GM12878 (cell line): Measurements from ENCODE around the gene MAPKAPK2. TPM values are rescaled to one million over a fixed set of nuclear protein-coding genes. Genes with fewer than 3 reads are reported as not detected.

Experiments used
- ATF7 ChIP-seq: fragments of 450-650 bp; IDR thresholded peaks from 2 replicates; pipeline ENCODE4 v1.6.1; 2016; ENCODE audit warnings: low read depth, mild to moderate bottlenecking
- CHD1 ChIP-seq: IDR thresholded peaks from 2 replicates; pipeline ENCODE4 v1.6.1; 2012; ENCODE audit warnings: low read depth, low read length, improper control_type of control experiment
- HDAC6 ChIP-seq: fragments of 200-600 bp; sonication (generic); IDR thresholded peaks from one replicate; pipeline ENCODE4 v1.8.0; 2017; ENCODE audit warnings: antibody characterized with exemption; ENCODE audit not compliant: unreplicated experiment
- IKZF2 ChIP-seq, 2 experiments: fragments of 450-650 bp; IDR thresholded peaks; 2 replicates each; pipeline ENCODE4 v1.6.1; 2017; ENCODE audit warnings: mild to moderate bottlenecking in 2 of 2, moderate library complexity in 2 of 2
- PAX8 ChIP-seq: fragments of 450-650 bp; IDR thresholded peaks from 2 replicates; pipeline ENCODE4 v1.6.1; 2017; ENCODE audit warnings: mild to moderate bottlenecking, moderate library complexity
- POU2F2 ChIP-seq: IDR thresholded peaks from 3 replicates; pipeline ENCODE4 v1.6.1; 2011; ENCODE audit warnings: low read depth, mild to moderate bottlenecking, low read length, borderline replicate concordance
- RUNX3 ChIP-seq: IDR thresholded peaks from 2 replicates; pipeline ENCODE4 v1.6.1; 2012; ENCODE audit warnings: low read length, inconsistent platforms
- ZBED1 ChIP-seq: IDR thresholded peaks from 2 replicates; pipeline ENCODE4 v1.6.1; 2016; ENCODE audit warnings: borderline replicate concordance
- polyA plus RNA-seq, 11 experiments: library from polyadenylated mRNA; depleted of rRNA in 4 of 11; unstranded in 6 of 11; stranded (reverse) in 5 of 11; fragments of >200 nt; fragmentation: Nextera tagmentation in 4 of 11; fragmentation: Illumina TruSeq in 1 of 11; extraction: Ambion mirVana in 4 of 11; extraction: Trizol in 1 of 11; gene quantifications; 1 replicate in 1 of 11; 2 replicates in 10 of 11; pipeline versions ENCODE4 v1.2.1 to v1.2.3, GENCODE V29; 2011 to 2016; ENCODE audit warnings: inconsistent platforms in 2 of 11, missing spikeins in 2 of 11, low read depth in 1 of 11
- total RNA-seq, 4 experiments: library from RNA; depleted of rRNA in 3 of 4; stranded (reverse); fragments of >200 nt in 3 of 4; fragmentation: Illumina TruSeq in 1 of 4; extraction: Trizol in 1 of 4; gene quantifications; 2 replicates each; pipeline versions ENCODE4 v1.2.1 to v1.2.3, GENCODE V29; 2013 to 2021
- TF ChIP-seq, protein P1 (sequence below): fragments of 450-650 bp; IDR thresholded peaks from 2 replicates; pipeline ENCODE4 v1.6.1; 2017; ENCODE audit warnings: mild to moderate bottlenecking, moderate library complexity
- TF ChIP-seq, protein P2 (sequence below): fragments of 450-650 bp; IDR thresholded peaks from 2 replicates; pipeline ENCODE4 v1.6.1; 2017; ENCODE audit warnings: borderline replicate concordance
- TF ChIP-seq, protein P3 (sequence below): fragments of 450-650 bp; IDR thresholded peaks from 2 replicates; pipeline ENCODE4 v1.6.1; 2018; ENCODE audit warnings: mild to moderate bottlenecking, low read depth, moderate library complexity; ENCODE audit not compliant: partially characterized antibody
- TF ChIP-seq, protein P4 (sequence below): fragments of 450-650 bp; IDR thresholded peaks from 2 replicates; pipeline ENCODE4 v1.6.1; 2016; ENCODE audit warnings: mild to moderate bottlenecking
- TF ChIP-seq, protein P5 (sequence below): fragments of 150-350 bp; IDR thresholded peaks from 2 replicates; pipeline ENCODE4 v1.6.1; 2016; ENCODE audit warnings: low read depth, low read length
- TF ChIP-seq, protein P6 (sequence below), 3 experiments: IDR thresholded peaks in 2 of 3; conservative IDR thresholded peaks in 1 of 3; 2 replicates each; pipeline ENCODE4 v1.5.1; 2011; ENCODE audit warnings: low read depth in 3 of 3, low read length in 3 of 3, mild to moderate bottlenecking in 3 of 3, control low read depth in 2 of 3, moderate library complexity in 2 of 3, inconsistent platforms in 1 of 3, mixed read lengths in 1 of 3; ENCODE audit not compliant: control insufficient read depth in 2 of 3, insufficient read depth in 1 of 3; ENCODE audit errors: extremely low read depth in 1 of 3

Gene MAPKAPK2
- total and polyA plus RNA-seq, 10 of the 15 experiments (the other 5 are each of a cell fraction or from before 2014, with no cell fraction given) = 0.72 to 92.2 (median 49.3) TPM

DNA sequence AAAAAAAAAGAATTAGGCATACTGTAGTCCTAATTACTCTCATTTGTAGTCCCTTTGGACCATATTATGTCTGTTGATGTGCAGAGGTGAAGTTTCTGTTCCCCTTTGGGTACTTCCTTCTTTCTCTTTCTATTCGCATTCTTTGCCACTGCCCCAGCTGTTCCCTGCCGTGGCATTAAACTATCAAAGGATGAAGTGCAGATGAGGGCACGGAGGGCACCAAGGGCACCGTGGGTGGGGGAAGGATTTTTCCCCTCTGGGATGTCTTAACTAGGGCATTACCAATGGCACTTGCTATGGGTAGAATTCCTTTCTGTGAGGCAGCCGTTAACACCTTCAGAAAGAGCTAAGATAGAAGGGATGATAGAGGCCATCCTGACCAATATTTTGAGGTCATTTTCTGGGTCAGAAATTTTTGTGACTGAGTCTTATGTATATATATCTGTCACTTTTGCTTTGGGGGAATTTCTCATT, 4.9 kb upstream of the MAPKAPK2 start (continued):
- TF ChIP-seq, protein P1, sequence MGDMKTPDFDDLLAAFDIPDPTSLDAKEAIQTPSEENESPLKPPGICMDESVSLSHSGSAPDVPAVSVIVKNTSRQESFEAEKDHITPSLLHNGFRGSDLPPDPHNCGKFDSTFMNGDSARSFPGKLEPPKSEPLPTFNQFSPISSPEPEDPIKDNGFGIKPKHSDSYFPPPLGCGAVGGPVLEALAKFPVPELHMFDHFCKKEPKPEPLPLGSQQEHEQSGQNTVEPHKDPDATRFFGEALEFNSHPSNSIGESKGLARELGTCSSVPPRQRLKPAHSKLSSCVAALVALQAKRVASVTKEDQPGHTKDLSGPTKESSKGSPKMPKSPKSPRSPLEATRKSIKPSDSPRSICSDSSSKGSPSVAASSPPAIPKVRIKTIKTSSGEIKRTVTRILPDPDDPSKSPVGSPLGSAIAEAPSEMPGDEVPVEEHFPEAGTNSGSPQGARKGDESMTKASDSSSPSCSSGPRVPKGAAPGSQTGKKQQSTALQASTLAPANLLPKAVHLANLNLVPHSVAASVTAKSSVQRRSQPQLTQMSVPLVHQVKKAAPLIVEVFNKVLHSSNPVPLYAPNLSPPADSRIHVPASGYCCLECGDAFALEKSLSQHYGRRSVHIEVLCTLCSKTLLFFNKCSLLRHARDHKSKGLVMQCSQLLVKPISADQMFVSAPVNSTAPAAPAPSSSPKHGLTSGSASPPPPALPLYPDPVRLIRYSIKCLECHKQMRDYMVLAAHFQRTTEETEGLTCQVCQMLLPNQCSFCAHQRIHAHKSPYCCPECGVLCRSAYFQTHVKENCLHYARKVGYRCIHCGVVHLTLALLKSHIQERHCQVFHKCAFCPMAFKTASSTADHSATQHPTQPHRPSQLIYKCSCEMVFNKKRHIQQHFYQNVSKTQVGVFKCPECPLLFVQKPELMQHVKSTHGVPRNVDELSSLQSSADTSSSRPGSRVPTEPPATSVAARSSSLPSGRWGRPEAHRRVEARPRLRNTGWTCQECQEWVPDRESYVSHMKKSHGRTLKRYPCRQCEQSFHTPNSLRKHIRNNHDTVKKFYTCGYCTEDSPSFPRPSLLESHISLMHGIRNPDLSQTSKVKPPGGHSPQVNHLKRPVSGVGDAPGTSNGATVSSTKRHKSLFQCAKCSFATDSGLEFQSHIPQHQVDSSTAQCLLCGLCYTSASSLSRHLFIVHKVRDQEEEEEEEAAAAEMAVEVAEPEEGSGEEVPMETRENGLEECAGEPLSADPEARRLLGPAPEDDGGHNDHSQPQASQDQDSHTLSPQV = no peak
- TF ChIP-seq HDAC6 (no peak), PAX8 (no peak), RUNX3 (peak; percentile 87), CHD1 (no peak), POU2F2 (peak; percentile 56; the same call in 2 of the 3 replicates), ZBED1 (peak; percentile 82; the same call in 1 of the 2 replicates), IKZF2 (IDR thresholded peaks at IDR 0.05) (peak; percentile 99), ATF7 (peak; percentile 86)
- TF ChIP-seq, protein P2, sequence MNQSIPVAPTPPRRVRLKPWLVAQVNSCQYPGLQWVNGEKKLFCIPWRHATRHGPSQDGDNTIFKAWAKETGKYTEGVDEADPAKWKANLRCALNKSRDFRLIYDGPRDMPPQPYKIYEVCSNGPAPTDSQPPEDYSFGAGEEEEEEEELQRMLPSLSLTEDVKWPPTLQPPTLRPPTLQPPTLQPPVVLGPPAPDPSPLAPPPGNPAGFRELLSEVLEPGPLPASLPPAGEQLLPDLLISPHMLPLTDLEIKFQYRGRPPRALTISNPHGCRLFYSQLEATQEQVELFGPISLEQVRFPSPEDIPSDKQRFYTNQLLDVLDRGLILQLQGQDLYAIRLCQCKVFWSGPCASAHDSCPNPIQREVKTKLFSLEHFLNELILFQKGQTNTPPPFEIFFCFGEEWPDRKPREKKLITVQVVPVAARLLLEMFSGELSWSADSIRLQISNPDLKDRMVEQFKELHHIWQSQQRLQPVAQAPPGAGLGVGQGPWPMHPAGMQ = no peak
- TF ChIP-seq, protein P3, sequence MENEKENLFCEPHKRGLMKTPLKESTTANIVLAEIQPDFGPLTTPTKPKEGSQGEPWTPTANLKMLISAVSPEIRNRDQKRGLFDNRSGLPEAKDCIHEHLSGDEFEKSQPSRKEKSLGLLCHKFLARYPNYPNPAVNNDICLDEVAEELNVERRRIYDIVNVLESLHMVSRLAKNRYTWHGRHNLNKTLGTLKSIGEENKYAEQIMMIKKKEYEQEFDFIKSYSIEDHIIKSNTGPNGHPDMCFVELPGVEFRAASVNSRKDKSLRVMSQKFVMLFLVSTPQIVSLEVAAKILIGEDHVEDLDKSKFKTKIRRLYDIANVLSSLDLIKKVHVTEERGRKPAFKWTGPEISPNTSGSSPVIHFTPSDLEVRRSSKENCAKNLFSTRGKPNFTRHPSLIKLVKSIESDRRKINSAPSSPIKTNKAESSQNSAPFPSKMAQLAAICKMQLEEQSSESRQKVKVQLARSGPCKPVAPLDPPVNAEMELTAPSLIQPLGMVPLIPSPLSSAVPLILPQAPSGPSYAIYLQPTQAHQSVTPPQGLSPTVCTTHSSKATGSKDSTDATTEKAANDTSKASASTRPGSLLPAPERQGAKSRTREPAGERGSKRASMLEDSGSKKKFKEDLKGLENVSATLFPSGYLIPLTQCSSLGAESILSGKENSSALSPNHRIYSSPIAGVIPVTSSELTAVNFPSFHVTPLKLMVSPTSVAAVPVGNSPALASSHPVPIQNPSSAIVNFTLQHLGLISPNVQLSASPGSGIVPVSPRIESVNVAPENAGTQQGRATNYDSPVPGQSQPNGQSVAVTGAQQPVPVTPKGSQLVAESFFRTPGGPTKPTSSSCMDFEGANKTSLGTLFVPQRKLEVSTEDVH = no peak
- TF ChIP-seq, protein P4, sequence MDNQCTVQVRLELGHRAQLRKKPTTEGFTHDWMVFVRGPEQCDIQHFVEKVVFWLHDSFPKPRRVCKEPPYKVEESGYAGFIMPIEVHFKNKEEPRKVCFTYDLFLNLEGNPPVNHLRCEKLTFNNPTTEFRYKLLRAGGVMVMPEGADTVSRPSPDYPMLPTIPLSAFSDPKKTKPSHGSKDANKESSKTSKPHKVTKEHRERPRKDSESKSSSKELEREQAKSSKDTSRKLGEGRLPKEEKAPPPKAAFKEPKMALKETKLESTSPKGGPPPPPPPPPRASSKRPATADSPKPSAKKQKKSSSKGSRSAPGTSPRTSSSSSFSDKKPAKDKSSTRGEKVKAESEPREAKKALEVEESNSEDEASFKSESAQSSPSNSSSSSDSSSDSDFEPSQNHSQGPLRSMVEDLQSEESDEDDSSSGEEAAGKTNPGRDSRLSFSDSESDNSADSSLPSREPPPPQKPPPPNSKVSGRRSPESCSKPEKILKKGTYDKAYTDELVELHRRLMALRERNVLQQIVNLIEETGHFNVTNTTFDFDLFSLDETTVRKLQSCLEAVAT = peak; percentile 70
- TF ChIP-seq, protein P5, sequence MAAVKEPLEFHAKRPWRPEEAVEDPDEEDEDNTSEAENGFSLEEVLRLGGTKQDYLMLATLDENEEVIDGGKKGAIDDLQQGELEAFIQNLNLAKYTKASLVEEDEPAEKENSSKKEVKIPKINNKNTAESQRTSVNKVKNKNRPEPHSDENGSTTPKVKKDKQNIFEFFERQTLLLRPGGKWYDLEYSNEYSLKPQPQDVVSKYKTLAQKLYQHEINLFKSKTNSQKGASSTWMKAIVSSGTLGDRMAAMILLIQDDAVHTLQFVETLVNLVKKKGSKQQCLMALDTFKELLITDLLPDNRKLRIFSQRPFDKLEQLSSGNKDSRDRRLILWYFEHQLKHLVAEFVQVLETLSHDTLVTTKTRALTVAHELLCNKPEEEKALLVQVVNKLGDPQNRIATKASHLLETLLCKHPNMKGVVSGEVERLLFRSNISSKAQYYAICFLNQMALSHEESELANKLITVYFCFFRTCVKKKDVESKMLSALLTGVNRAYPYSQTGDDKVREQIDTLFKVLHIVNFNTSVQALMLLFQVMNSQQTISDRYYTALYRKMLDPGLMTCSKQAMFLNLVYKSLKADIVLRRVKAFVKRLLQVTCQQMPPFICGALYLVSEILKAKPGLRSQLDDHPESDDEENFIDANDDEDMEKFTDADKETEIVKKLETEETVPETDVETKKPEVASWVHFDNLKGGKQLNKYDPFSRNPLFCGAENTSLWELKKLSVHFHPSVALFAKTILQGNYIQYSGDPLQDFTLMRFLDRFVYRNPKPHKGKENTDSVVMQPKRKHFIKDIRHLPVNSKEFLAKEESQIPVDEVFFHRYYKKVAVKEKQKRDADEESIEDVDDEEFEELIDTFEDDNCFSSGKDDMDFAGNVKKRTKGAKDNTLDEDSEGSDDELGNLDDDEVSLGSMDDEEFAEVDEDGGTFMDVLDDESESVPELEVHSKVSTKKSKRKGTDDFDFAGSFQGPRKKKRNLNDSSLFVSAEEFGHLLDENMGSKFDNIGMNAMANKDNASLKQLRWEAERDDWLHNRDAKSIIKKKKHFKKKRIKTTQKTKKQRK = no peak
- TF ChIP-seq, protein P6, sequence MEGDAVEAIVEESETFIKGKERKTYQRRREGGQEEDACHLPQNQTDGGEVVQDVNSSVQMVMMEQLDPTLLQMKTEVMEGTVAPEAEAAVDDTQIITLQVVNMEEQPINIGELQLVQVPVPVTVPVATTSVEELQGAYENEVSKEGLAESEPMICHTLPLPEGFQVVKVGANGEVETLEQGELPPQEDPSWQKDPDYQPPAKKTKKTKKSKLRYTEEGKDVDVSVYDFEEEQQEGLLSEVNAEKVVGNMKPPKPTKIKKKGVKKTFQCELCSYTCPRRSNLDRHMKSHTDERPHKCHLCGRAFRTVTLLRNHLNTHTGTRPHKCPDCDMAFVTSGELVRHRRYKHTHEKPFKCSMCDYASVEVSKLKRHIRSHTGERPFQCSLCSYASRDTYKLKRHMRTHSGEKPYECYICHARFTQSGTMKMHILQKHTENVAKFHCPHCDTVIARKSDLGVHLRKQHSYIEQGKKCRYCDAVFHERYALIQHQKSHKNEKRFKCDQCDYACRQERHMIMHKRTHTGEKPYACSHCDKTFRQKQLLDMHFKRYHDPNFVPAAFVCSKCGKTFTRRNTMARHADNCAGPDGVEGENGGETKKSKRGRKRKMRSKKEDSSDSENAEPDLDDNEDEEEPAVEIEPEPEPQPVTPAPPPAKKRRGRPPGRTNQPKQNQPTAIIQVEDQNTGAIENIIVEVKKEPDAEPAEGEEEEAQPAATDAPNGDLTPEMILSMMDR (IDR thresholded peaks at IDR 0.05 in 2 of 3, conservative IDR thresholded peaks at IDR 0.05 in 1 of 3; ENCODE audit: control insufficient read depth in 2 of 3, extremely low read depth in 1 of 3, insufficient read depth in 1 of 3, low read depth in 3 of 3, low read length in 3 of 3) = no peak
